ENCODE measurements around the gene MTERF1. TPM values are rescaled to one million over a fixed set of nuclear protein-coding genes. Genes with fewer than 3 reads are reported as not detected.

The MTERF1 gene
- total RNA-seq, 1 experiment from 2014 or later = 19.8 TPM

- no peaks in the 10 kb centered on the region for H3K4me1 Mint-ChIP-seq
- no peaks in the 10 kb centered on the region for H3K36me3 Mint-ChIP-seq (ENCODE audit: insufficient read depth in 1 of 3, low read depth in 3 of 3)
- H3K4me3 Mint-ChIP-seq = no peak overlapping the region
Observed at GRCh38 chr7:91927912-91928311, 47.4 kb upstream of the MTERF1 start.

More at GRCh38 chr7:91927912-91928311, 47.4 kb upstream of the MTERF1 start:
- Histone ChIP-seq H2AFZ (ENCODE audit: low read length) (no peak overlapping the region), H3K4me2 (ENCODE audit: insufficient read depth, insufficient read length, low read length) (no peak overlapping the region), H3K4me1 (ENCODE audit: insufficient read depth, low read length) (no peaks in the 10 kb centered on the region), H4K91ac (ENCODE audit: insufficient read length, low read depth, low read length) (no peak overlapping the region), H3K27me3 (ENCODE audit: insufficient read depth, low read length) (no peaks in the 10 kb centered on the region), H2AK5ac (ENCODE audit: insufficient read length, low read length) (no peak overlapping the region), H3K18ac (ENCODE audit: insufficient read length, low read depth, low read length) (no peak overlapping the region), H3K56ac (ENCODE audit: insufficient read length, low read depth, low read length) (no peak overlapping the region), H3K9me3 (ENCODE audit: control insufficient read depth, low read depth, low read length) (no peaks in the 10 kb centered on the region), H3K23ac (ENCODE audit: insufficient read length, low read depth, low read length) (no peak overlapping the region), H2BK20ac (ENCODE audit: low read depth, low read length, poor library complexity, severe bottlenecking) (no peak overlapping the region), H2BK120ac (ENCODE audit: low read depth, low read length, poor library complexity, severe bottlenecking) (no peak overlapping the region), H3K79me1 (ENCODE audit: insufficient read depth, low read depth, low read length, poor library complexity, severe bottlenecking) (no peaks in the 10 kb centered on the region), H4K5ac (ENCODE audit: insufficient read length, low read depth, low read length) (no peak overlapping the region), H2BK5ac (ENCODE audit: insufficient read length, low read length) (no peak overlapping the region), H2BK12ac (ENCODE audit: insufficient read length, low read depth, low read length) (no peak overlapping the region), H3K79me2 (ENCODE audit: insufficient read depth, low read length) (no peaks in the 10 kb centered on the region), H3K4ac (ENCODE audit: low read depth, low read length) (no peak overlapping the region), H2BK15ac (ENCODE audit: low read depth, low read length) (no peak overlapping the region), H3K14ac (ENCODE audit: insufficient read depth, low read length) (no peak overlapping the region), H3K23me2 (ENCODE audit: insufficient read length, low read depth, low read length, poor library complexity, severe bottlenecking) (no peaks in the 10 kb centered on the region), H3K27ac (ENCODE audit: insufficient read length, low read depth, low read length) (no peak overlapping the region), H3K9ac (ENCODE audit: extremely low read depth, insufficient read length, low read length) (no peak overlapping the region), H4K20me1 (ENCODE audit: control insufficient read depth, insufficient read depth, insufficient read length) (no peaks in the 10 kb centered on the region), H3T11ph (ENCODE audit: low read length) (no peak overlapping the region), H4K8ac (replicated peaks; ENCODE audit: insufficient read length, low read depth, low read length) (no peak overlapping the region)
- Mint-ChIP-seq H3K27me3 (ENCODE audit: low read depth) (peaks cover 15% of the 10 kb centered on the region), H3K9me3 (peaks cover 0 to 2% of the 10 kb centered on the region in 2 experiments; a peak in 1 of 5 replicates), H3K27ac (no peak overlapping the region)
- WGBS (ENCODE audit: extremely low coverage, insufficient read length, low lambda C conversion rate) = no CpG with 5 or more reads among the region's 6 CpGs
- no peak for TF ChIP-seq CTCF (conservative IDR thresholded peaks at IDR 0.05)
- no peak for DNase-seq

Measured in H9 (cell line).